ENCODE data around the gene LDHD. TPM values are rescaled to one million over a fixed set of nuclear protein-coding genes. Genes with fewer than 3 reads are reported as not detected.

The LDHD gene
- total and polyA plus RNA-seq, 10 of the 15 experiments (the other 5 are each of a cell fraction or from before 2014, with no cell fraction given), result 0.10 to 0.12 TPM; not detected in 8

GRCh38 chr16:75073545-75074303, 42.9 kb downstream of the LDHD start:
- Histone ChIP-seq H3K79me2 (ENCODE audit: control insufficient read depth, insufficient read depth, low read length) (peaks cover 12% of the 10 kb centered on the region), H3K27ac (ENCODE audit: control insufficient read depth, insufficient read depth) (no peak overlapping the region), H4K20me1 (ENCODE audit: control insufficient read depth, insufficient read depth) (no peaks in the 10 kb centered on the region), H3K9me3 (replicated peaks; ENCODE audit: control insufficient read depth, insufficient read depth, low read length) (no peaks in the 10 kb centered on the region), H3K4me1 (ENCODE audit: control insufficient read depth, insufficient read depth, low read length) (peaks cover 21% of the 10 kb centered on the region), H3K4me3 (no peak overlapping the region), H3K4me2 (ENCODE audit: control insufficient read depth, insufficient read depth) (no peak overlapping the region), H3K36me3 (ENCODE audit: control insufficient read depth in 2 of 2, insufficient read depth in 2 of 2, low read length in 1 of 2) (no peaks in the 10 kb centered on the region), H3K9ac (ENCODE audit: control insufficient read depth, insufficient read depth, low read length) (no peak overlapping the region), H3K27me3 (replicated peaks in 1 of 2; ENCODE audit: control insufficient read depth in 2 of 2, insufficient read depth in 2 of 2, low read length in 1 of 2) (no peaks in the 10 kb centered on the region), H2AFZ (ENCODE audit: control insufficient read depth, low read depth, low read length) (no peak overlapping the region)
- POLR2A ChIA-PET, result interaction anchor here (1.0 to 1.4 kb wide), 2 partner anchors 38 to 61 kb away, joined by 3 to 5 read pairs; no protein-coding TSS in a partner anchor
- intact Hi-C loops (cut with micrococcal nuclease; ENCODE audit: unreplicated experiment), result no loop called here
- no peak for DNase-seq (ENCODE audit: low read depth, low spot score)
- no TSS peak for BruUV-seq (replicated peaks)
- in situ Hi-C loops (cut with MboI), result no loop called here
- RAD21 ChIA-PET (ENCODE audit: unreplicated experiment), result interaction anchor here (2.5 to 2.8 kb wide), 2 partner anchors 38 to 55 kb away, joined by 8 to 9 read pairs; no protein-coding TSS in a partner anchor
- WGBS (ENCODE audit: insufficient coverage, insufficient replicate concordance, low lambda C conversion rate, missing lambda C conversion rate), result 45% methylated on average over 20 of the region's 20 CpGs
- CTCF ChIA-PET, result interaction anchor here (0.6 to 1.6 kb wide), 4 partner anchors 10 to 211 kb away, joined by 3 to 7 read pairs (median 6); partner anchors contain the start of gene ZNRF1
- ATAC-seq, result no peak
- SMC1A ChIA-PET (ENCODE audit: uncharacterized antibody, unreplicated experiment), result interaction anchor here (0.9 to 1.6 kb wide), 7 partner anchors 14 to 90 kb away, joined by 3 to 10 read pairs (median 4); partner anchors contain the start of gene ZNRF1
- TF ChIP-seq TCF3 (IDR thresholded peaks at IDR 0.05; ENCODE audit: borderline replicate concordance, insufficient read depth, low read depth, low read length) (no peak), TARDBP (IDR thresholded peaks at IDR 0.05; ENCODE audit: borderline replicate concordance) (no peak), ZNF207 (IDR thresholded peaks at IDR 0.05; ENCODE audit: borderline replicate concordance) (no peak), DPF2 (IDR thresholded peaks at IDR 0.05) (no peak), SPI1 (IDR thresholded peaks at IDR 0.05; ENCODE audit: borderline replicate concordance, insufficient read depth, low read depth, low read length) (no peak), SMC3 (IDR thresholded peaks at IDR 0.05; ENCODE audit: borderline replicate concordance, low read length) (no peak), HDGF (IDR thresholded peaks at IDR 0.05) (no peak)
- TF ChIP-seq, protein P1, sequence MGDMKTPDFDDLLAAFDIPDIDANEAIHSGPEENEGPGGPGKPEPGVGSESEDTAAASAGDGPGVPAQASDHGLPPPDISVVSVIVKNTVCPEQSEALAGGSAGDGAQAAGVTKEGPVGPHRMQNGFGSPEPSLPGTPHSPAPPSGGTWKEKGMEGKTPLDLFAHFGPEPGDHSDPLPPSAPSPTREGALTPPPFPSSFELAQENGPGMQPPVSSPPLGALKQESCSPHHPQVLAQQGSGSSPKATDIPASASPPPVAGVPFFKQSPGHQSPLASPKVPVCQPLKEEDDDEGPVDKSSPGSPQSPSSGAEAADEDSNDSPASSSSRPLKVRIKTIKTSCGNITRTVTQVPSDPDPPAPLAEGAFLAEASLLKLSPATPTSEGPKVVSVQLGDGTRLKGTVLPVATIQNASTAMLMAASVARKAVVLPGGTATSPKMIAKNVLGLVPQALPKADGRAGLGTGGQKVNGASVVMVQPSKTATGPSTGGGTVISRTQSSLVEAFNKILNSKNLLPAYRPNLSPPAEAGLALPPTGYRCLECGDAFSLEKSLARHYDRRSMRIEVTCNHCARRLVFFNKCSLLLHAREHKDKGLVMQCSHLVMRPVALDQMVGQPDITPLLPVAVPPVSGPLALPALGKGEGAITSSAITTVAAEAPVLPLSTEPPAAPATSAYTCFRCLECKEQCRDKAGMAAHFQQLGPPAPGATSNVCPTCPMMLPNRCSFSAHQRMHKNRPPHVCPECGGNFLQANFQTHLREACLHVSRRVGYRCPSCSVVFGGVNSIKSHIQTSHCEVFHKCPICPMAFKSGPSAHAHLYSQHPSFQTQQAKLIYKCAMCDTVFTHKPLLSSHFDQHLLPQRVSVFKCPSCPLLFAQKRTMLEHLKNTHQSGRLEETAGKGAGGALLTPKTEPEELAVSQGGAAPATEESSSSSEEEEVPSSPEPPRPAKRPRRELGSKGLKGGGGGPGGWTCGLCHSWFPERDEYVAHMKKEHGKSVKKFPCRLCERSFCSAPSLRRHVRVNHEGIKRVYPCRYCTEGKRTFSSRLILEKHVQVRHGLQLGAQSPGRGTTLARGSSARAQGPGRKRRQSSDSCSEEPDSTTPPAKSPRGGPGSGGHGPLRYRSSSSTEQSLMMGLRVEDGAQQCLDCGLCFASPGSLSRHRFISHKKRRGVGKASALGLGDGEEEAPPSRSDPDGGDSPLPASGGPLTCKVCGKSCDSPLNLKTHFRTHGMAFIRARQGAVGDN (IDR thresholded peaks at IDR 0.05), result no peak
- TF ChIP-seq, protein P2, sequence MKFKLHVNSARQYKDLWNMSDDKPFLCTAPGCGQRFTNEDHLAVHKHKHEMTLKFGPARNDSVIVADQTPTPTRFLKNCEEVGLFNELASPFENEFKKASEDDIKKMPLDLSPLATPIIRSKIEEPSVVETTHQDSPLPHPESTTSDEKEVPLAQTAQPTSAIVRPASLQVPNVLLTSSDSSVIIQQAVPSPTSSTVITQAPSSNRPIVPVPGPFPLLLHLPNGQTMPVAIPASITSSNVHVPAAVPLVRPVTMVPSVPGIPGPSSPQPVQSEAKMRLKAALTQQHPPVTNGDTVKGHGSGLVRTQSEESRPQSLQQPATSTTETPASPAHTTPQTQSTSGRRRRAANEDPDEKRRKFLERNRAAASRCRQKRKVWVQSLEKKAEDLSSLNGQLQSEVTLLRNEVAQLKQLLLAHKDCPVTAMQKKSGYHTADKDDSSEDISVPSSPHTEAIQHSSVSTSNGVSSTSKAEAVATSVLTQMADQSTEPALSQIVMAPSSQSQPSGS (IDR thresholded peaks at IDR 0.05; ENCODE audit: low read length), result no peak
- no peak for FAIRE-seq
